GM10266 (cell line): ENCODE data around the gene CHPT1.

Source experiments
- DNase-seq: peaks from one replicate; pipeline ENCODE4 v3.0.0; 2012; ENCODE audit errors: extremely low spot score
- CTCF ChIP-seq: IDR thresholded peaks from 2 replicates; pipeline ENCODE4 v1.5.1; 2012; ENCODE audit warnings: mild to moderate bottlenecking, low read depth; ENCODE audit not compliant: control insufficient read depth, insufficient read depth; ENCODE audit errors: missing control alignments

The CHPT1 gene

GRCh38 chr12:101707131-101707782 lies 9.8 kb downstream of the CHPT1 start:
- DNase-seq, result no peak
- TF ChIP-seq CTCF, result no peak

GRCh38 chr12:101710288-101710687 lies 12.8 kb downstream of the CHPT1 start:
- no peak for DNase-seq
- TF ChIP-seq CTCF, result no peak

GRCh38 chr12:101713059-101713682 lies 15.7 kb downstream of the CHPT1 start:
- no peak for TF ChIP-seq CTCF
- DNase-seq, result no peak

- no peak for DNase-seq
- no peak for TF ChIP-seq CTCF
Measured at GRCh38 chr12:101713930-101714329, 16.5 kb downstream of the CHPT1 start.

- TF ChIP-seq CTCF, result no peak
- DNase-seq, result no peak
Measured at GRCh38 chr12:101714877-101715444, 17.5 kb downstream of the CHPT1 start.

- no peak for DNase-seq
- TF ChIP-seq CTCF, result no peak
Measured at GRCh38 chr12:101719566-101719965, 22.1 kb downstream of the CHPT1 start.

GRCh38 chr12:101720118-101720517 lies 22.7 kb downstream of the CHPT1 start:
- no peak for TF ChIP-seq CTCF
- no peak for DNase-seq
